Subcutaneous adipose tissue (tissue), 4 donors: ENCODE results near the gene RAB3A. TPM values are rescaled to one million over a fixed set of nuclear protein-coding genes. Genes with fewer than 3 reads are reported as not detected.

Source experiments
- total RNA-seq, 4 donors: library from RNA; depleted of rRNA; stranded (reverse); fragments of >200 nt; gene quantifications; one replicate each; pipeline ENCODE4 v1.1.0, GENCODE V29; 2016
- TF ChIP-seq, protein P1 (sequence below): fragments of 450-650 bp; IDR thresholded peaks from one replicate; pipeline ENCODE4 v1.5.1; 2016; ENCODE audit warnings: low read depth, mild to moderate bottlenecking, control low read depth, antibody characterized with exemption, moderate library complexity

The RAB3A gene
- total RNA-seq, 4 donors from 2014 or later: 0.51 TPM; not detected in 3

DNA sequence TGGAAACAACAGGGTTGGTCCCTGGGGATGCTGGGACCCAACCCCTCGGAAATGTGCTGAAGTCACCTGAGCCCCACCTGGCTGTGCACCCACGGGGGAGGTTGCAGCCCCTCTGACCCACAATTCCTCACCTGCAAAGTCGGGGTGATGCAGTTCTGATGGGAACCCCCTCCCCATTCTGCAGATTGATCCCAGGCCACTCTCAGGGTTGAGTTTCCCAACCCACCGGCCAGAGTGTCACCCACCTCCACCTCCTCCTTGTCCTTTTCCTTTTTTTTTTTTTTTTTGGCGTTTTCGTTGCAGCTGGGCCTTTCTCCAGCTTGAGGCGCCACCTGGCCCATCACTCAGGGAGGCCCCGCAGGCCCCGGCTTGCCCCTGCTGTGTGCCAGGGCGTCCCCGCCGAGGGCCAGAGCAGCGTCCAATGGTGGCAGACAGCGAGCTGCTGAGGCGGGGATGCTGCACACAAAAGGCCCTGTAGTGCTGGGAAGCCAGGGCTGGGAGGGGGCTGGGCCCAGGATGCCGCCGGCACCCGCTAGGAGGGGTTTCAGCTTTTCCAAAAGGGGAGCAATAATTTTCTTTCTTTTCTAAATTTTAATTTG lies 46.3 kb downstream of the RAB3A start:
- TF ChIP-seq, protein P1, sequence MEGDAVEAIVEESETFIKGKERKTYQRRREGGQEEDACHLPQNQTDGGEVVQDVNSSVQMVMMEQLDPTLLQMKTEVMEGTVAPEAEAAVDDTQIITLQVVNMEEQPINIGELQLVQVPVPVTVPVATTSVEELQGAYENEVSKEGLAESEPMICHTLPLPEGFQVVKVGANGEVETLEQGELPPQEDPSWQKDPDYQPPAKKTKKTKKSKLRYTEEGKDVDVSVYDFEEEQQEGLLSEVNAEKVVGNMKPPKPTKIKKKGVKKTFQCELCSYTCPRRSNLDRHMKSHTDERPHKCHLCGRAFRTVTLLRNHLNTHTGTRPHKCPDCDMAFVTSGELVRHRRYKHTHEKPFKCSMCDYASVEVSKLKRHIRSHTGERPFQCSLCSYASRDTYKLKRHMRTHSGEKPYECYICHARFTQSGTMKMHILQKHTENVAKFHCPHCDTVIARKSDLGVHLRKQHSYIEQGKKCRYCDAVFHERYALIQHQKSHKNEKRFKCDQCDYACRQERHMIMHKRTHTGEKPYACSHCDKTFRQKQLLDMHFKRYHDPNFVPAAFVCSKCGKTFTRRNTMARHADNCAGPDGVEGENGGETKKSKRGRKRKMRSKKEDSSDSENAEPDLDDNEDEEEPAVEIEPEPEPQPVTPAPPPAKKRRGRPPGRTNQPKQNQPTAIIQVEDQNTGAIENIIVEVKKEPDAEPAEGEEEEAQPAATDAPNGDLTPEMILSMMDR: no peak

DNA sequence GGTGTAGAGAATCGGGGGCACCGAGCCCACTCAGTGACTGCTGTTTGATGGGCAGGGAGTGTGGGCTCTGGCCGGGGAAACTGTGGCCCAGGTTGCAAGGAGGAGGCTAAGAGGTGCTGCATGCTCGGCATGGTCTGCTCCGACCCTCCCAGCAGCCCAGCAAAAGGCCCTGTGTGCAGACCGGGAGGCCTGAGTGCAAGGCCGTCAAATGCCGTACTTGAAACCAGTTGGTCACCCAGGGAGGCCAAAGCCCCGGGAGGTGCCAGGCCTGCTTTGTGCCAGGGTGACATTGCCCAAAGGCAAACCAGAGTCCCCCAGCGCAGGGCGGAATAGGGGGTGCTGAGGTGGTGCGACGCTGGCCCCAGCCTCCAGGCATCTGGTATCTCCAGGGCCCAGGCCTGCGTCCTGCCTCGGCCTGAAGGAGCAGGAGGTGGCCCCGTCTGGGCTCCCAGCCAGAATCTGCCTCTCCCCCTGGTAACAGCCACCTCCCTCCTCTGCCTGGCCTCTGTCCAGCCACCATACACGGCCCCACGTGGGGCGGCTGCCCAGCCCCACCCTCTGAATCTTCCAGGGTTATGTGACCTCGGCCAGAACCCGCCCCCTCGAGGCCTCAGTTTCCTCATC lies 46.9 kb downstream of the RAB3A start:
- TF ChIP-seq, protein P1: no peak

DNA sequence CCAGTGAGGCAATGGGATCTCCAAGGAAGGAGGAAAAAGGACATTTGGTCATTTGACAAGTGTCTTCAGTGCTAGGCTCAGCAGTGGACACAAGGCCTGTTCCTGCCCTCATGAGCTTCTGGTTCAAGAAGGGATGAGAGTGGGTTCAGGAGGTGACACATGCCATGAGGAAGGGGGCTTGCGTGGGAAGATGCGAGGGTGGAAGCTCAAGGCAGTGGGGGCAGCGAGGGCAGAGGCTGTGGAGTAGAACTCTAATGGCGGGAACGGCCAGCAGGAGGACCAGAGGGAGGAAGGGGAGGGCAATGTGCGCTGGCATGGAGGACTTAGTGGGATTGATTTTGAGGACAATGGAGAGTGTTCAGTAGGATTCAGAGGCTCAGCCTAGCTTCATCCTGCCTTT lies 47.6 kb downstream of the RAB3A start:
- TF ChIP-seq, protein P1: no peak

DNA sequence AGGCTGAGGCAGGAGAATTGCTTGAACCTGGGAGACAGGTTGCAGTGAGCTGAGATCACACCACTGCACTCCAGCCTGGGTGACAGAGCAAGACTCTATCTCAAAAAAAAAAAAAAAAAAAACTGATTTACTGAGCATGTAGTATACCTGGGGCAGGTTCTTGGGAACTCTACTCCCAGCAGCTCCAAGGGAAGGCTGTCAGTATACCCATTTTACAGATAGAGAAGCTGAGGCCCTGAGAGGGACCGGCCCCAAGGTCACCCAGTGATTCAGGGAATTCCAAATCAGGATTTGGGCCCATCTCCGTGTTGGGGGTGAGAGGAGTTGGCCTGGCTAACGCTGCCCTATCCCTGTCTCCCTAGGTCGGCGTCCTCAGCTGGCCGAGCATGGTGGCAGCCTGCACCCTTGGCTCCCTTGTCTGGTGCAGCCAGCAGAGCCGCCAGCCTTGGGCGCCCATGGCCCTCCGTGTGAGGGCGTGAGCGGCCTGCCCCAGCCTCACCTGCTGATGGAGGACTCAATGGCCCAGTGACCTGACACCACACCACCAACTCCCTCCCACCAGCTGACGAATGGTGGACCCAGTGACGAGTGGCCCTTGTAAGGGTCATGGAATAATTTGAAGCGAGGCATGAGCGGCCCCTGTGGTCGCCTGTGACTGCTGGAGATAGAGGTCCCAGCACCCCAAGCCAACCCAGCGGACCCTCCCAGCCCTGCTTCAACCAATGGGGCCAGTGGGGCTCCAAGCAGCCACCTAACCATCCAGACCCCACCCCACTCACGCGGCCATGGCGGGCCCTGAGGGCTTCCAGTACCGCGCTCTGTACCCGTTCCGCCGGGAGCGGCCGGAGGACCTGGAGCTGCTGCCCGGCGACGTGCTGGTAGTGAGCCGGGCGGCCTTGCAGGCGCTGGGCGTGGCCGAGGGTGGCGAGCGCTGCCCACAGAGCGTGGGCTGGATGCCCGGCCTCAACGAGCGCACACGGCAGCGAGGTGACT lies 48.5 kb downstream of the RAB3A start:
- TF ChIP-seq, protein P1: no peak

DNA sequence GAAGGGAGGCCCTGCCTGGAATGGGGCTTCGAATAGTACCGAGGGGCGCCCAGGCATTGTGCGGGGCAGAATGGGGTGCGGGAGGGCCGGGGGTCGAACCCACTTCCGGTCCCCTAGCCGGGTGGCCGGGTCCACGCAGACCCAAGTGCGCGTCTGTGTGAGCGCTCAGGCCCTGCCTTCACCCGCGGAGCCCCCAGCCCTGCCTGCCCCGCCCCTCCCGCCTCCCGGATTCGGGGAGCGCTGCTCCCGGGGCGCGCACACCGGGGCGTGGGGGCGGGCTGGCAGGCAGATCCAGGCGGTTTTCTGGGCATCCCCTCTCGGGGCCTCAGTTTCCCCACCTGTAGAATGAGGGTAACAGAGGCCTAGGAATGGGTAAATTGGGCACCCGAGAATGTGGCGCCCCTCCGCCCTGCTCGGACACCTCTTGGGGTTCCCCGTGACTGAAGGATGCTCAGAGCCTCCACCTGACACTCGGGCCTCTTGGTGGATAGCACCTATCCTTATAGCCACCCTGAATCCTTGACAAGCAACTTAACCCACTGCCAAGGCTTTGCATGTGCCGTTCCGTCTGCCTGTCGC lies 50.2 kb downstream of the RAB3A start:
- TF ChIP-seq, protein P1: no peak

DNA sequence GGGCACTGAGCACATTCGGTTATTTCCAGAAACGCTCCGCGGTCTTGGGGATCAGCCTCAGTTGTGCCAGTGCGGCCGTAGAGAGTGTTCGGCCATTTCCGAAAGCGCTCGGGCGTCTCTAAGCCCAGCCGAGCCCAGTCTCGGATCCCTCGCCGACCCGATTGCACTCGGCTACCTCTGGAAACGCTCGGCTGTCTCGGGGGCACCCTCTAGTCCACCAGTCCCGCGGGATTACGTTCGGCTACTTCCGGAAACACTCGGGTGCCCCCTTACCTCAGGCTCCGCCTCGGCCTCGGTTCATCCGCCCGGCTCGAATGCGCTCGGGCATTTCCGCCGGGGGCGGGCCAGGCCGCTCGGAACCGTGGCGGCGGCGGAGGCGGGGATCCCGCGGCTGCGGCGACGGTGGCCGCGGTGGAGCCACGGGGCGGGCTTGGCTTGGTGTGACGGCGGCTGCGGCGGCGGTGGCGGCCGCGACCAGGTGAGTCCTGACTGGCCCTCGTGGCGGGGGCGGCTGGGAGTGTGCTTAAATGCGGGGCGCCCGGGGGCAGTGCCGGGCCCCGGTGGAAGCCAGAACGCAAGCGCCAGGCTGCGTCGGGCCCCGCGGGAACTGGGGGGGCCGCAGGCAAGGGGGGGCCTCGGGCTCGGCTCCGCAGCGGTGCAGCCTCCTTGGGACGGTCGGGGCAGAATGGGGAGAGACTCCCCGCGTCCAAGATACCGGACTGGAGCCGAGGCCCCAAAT lies 50.9 kb downstream of the RAB3A start, which contains the start of gene PIK3R2:
PIK3R2 (plus strand) TSS at position 347 of the 739 bp plus-strand sequence. CDS start 2,717 bp downstream, outside the sequence.
- TF ChIP-seq, protein P1: no peak
